GM23248 (cell line): ENCODE measurements around the gene FAM240A. TPM values are rescaled to one million over a fixed set of nuclear protein-coding genes. Genes with fewer than 3 reads are reported as not detected.

Source experiments
- DNase-seq: peaks from one replicate; pipeline ENCODE4 v3.0.0-alpha.2; 2015
- H2AFZ ChIP-seq: fragments of 200-600 bp; sonication (generic); 2 replicates; pipeline ENCODE4 v1.6.1; 2016; ENCODE audit warnings: antibody characterized with exemption
- H3F3A ChIP-seq: fragments of 200-600 bp; sonication (generic); 2 replicates; pipeline ENCODE4 v1.6.1; 2016; ENCODE audit warnings: mild to moderate bottlenecking, antibody characterized with exemption, mixed run types; ENCODE audit not compliant: insufficient read depth
- H3K27ac ChIP-seq: fragments of 200-600 bp; sonication (generic); 2 replicates; pipeline ENCODE4 v1.5.1; 2016; ENCODE audit warnings: mild to moderate bottlenecking
- H3K27me3 ChIP-seq: fragments of 200-600 bp; sonication (generic); replicated peaks from 2 replicates; pipeline ENCODE4 v1.6.1; 2016; ENCODE audit warnings: mild to moderate bottlenecking; ENCODE audit not compliant: insufficient read depth
- H3K36me3 ChIP-seq: fragments of 200-600 bp; sonication (generic); 2 replicates; pipeline ENCODE4 v1.6.1; 2016; ENCODE audit warnings: low read depth, mild to moderate bottlenecking
- H3K4me1 ChIP-seq: fragments of 200-600 bp; sonication (generic); 2 replicates; pipeline ENCODE4 v1.6.1; 2016; ENCODE audit warnings: mild to moderate bottlenecking; ENCODE audit not compliant: insufficient read depth
- H3K4me2 ChIP-seq: fragments of 200-600 bp; sonication (generic); one replicate; pipeline ENCODE4 v1.6.1; 2016; ENCODE audit warnings: mild to moderate bottlenecking; ENCODE audit not compliant: unreplicated experiment
- H3K4me3 ChIP-seq: fragments of 200-600 bp; sonication (generic); 2 replicates; pipeline ENCODE4 v1.5.1; 2016; ENCODE audit warnings: mild to moderate bottlenecking
- H3K79me2 ChIP-seq: fragments of 200-600 bp; sonication (generic); 2 replicates; pipeline ENCODE4 v1.6.1; 2016; ENCODE audit warnings: mild to moderate bottlenecking; ENCODE audit not compliant: insufficient read depth
- H3K9ac ChIP-seq: fragments of 200-600 bp; sonication (generic); 2 replicates; pipeline ENCODE4 v1.6.1; 2016; ENCODE audit warnings: mild to moderate bottlenecking
- H3K9me2 ChIP-seq: fragments of 200-600 bp; sonication (generic); 2 replicates; pipeline ENCODE4 v1.6.1; 2016; ENCODE audit warnings: mixed run types, mild to moderate bottlenecking, moderate library complexity; ENCODE audit not compliant: insufficient read depth
- H3K9me3 ChIP-seq: fragments of 200-600 bp; sonication (generic); one replicate; pipeline ENCODE4 v1.6.1; 2017; ENCODE audit warnings: low read depth
- H4K20me1 ChIP-seq: fragments of 200-600 bp; sonication (generic); 2 replicates; pipeline ENCODE4 v1.6.0; 2016; ENCODE audit not compliant: insufficient read depth
- EZH2 ChIP-seq: fragments of 200-600 bp; sonication (generic); IDR thresholded peaks from 2 replicates; pipeline ENCODE4 v1.6.1; 2018; ENCODE audit warnings: antibody characterized with exemption, mild to moderate bottlenecking; ENCODE audit not compliant: insufficient read depth, poor library complexity, severe bottlenecking
- EZH2phosphoT487 ChIP-seq: fragments of 200-600 bp; sonication (generic); IDR thresholded peaks from 2 replicates; pipeline ENCODE4 v1.6.1; 2018; ENCODE audit warnings: antibody characterized with exemption, moderate library complexity, mild to moderate bottlenecking, low read depth; ENCODE audit not compliant: insufficient read depth
- WGBS, 2 experiments: methylation state at CpG; one replicate each; pipeline ENCODE4 v1.1.6; 2015 to 2017; ENCODE audit warnings: low lambda C conversion rate in 2 of 2, low coverage in 1 of 2; ENCODE audit errors: missing lambda C conversion rate in 2 of 2; 5-methylcytosine and 5-hydroxymethylcytosine counted together
- in situ Hi-C: fragments of 300-500 bp; cut with MboI; formaldehyde crosslinking; loops from 2 replicates; pipeline ENCODE4 v1.15.0; 2020
- polyA plus RNA-seq: library from polyadenylated mRNA; unstranded; fragments of >200 nt; fragmentation: Nextera tagmentation; extraction: Ambion mirVana; gene quantifications from 2 replicates; pipeline ENCODE4 v1.2.1, GENCODE V29; 2016
- total RNA-seq: library from RNA; depleted of rRNA; stranded (reverse); fragments of >200 nt; shearing (Covaris generic); gene quantifications from 2 replicates; pipeline ENCODE4 v1.2.3, GENCODE V29; 2014

Gene FAM240A
- total and polyA plus RNA-seq, 2 experiments from 2014 or later, result not detected

DNA sequence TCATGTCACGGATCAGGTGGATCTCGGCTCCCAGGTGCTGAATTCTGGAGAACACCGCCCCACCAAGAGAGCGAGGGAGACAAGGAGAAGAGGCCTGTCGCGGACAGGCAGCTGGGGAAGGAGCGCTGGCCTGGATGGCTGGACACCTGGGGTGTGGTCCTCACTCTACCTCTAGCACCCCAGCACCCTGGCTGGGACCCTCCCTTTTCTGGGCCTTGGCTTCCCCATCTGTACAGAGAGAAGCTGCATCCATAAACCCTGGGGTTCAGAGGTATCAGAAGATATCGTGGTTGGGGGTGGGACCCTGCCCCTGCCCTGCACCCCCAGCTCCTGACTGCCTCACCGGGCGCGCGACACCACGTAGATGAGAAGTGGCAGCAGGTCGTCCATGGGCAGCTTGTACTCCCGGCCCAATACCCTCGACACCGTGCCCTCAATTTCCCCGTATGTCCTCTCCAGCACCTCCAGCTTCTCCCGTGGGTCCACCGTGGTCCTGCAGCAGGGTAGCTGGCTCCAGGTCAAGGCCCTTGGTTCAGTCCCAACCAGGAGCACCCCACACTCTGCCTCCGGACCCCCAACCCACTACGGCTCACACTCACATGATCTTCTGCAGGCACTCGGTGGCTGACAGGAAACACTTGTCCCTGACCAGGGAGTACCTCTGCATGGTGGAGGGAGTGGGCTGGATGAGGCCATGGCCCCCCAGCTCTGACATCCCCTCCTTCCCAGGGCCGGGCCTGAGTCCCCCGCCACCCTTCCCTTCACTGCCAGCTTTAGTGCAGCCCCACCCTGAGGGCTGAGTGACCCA is 59.4 kb downstream of the FAM240A start:
- no peaks in the 10 kb centered on the region for H4K20me1 ChIP-seq
- no peak overlapping the region for H3K4me3 ChIP-seq
- no peaks in the 10 kb centered on the region for H3K79me2 ChIP-seq
- H3K27me3 ChIP-seq, result no peaks in the 10 kb centered on the region
- no peaks in the 10 kb centered on the region for H3F3A ChIP-seq
- H2AFZ ChIP-seq, result no peak overlapping the region
- 80 to 85% methylated on average over 25 of the region's 25 CpGs for WGBS, 2 experiments
- DNase-seq, result no peak
- no peak for TF ChIP-seq EZH2phosphoT487
- no peaks in the 10 kb centered on the region for H3K36me3 ChIP-seq
- no peak overlapping the region for H3K4me2 ChIP-seq
- no peaks in the 10 kb centered on the region for H3K9me3 ChIP-seq
- H3K4me1 ChIP-seq, result no peaks in the 10 kb centered on the region
- H3K27ac ChIP-seq, result no peak overlapping the region
- in situ Hi-C loops, result no loop called here
- H3K9me2 ChIP-seq, result no peaks in the 10 kb centered on the region
- no peak overlapping the region for H3K9ac ChIP-seq

DNA sequence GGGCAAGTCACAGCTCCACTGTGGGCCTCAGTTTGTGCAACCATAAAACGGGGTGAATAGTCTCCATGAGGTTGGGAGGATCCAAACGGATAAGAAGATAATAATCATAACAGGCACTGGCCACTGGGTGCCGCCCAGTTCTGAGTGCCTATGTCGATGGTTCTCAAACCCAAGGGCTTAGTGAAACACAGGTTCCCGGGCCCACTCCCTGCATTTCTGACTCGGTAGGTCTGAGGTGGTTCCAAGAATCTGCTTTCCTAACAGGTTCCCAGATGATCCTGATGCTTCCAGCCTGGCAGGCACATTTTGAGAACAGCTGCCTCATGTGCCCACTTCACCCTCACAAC is 60.0 kb downstream of the FAM240A start:
- no peak for DNase-seq
- WGBS, 2 experiments, result 77 to 79% methylated on average over 6 of the region's 6 CpGs
- no peak overlapping the region for H3K9ac ChIP-seq
- H3K4me3 ChIP-seq, result no peak overlapping the region
- no peaks in the 10 kb centered on the region for H3K27me3 ChIP-seq
- no peaks in the 10 kb centered on the region for H3K36me3 ChIP-seq
- no peaks in the 10 kb centered on the region for H3K9me2 ChIP-seq
- no peaks in the 10 kb centered on the region for H3K9me3 ChIP-seq
- H3F3A ChIP-seq, result no peaks in the 10 kb centered on the region
- no peak overlapping the region for H2AFZ ChIP-seq
- no peak overlapping the region for H3K27ac ChIP-seq
- no peak for TF ChIP-seq EZH2phosphoT487
- no peak for TF ChIP-seq EZH2
- in situ Hi-C loops, result no loop called here
- no peak overlapping the region for H3K4me2 ChIP-seq
- no peaks in the 10 kb centered on the region for H4K20me1 ChIP-seq
- no peaks in the 10 kb centered on the region for H3K79me2 ChIP-seq
- no peaks in the 10 kb centered on the region for H3K4me1 ChIP-seq

DNA sequence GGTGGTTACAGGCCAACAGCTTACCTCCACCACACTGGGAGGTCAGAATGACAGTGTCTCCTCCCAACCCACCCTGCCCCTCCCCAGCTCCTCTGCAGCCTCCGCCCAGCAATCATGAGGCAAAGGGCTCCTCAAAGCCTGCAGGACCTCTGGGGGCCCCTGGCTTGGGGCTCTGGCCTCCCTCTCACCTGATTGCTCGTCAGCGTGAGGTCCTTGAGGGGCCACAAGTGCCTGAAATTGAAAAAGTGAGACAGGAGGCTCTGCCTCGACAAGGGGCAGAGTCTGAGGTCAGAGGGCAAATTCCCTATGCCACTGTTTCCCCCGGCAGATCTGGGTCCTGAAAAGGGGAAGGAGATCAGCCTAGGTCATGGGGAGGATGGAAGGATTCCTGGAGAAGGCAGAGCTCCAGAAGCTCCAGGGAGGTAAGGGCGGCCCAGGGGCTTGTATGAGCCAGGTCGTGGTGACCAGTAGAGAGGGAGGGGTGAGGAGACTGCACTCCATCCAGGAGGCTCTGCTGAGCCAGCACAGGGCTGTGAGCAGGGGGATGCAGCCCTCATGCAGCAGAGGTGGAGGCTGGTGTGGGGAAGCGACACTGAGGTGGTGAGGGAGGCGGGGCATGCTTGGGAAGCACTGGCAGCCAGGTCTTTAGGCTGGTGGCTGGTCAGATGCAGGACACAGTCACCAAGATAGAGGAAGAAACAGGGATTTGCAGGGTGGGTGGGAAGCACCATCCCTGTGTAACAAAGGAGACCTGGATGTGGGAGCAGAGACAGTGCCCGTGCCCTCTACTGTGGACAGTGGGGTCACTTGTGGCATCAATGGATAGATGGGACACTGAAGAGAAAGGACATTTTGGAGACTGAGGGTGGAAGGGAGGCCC is 61.1 kb downstream of the FAM240A start:
- TF ChIP-seq EZH2 (no peak), EZH2phosphoT487 (no peak)
- no peak overlapping the region for H3K9ac ChIP-seq
- no peaks in the 10 kb centered on the region for H3K36me3 ChIP-seq
- H3K27me3 ChIP-seq, result no peaks in the 10 kb centered on the region
- no peaks in the 10 kb centered on the region for H3K9me3 ChIP-seq
- H3K79me2 ChIP-seq, result no peaks in the 10 kb centered on the region
- H3K9me2 ChIP-seq, result no peaks in the 10 kb centered on the region
- in situ Hi-C loops, result no loop called here
- DNase-seq, result no peak
- H3K27ac ChIP-seq, result no peak overlapping the region
- H3K4me1 ChIP-seq, result no peaks in the 10 kb centered on the region
- WGBS, 2 experiments, result 77 to 86% methylated on average over 10 of the region's 10 CpGs
- H3F3A ChIP-seq, result 0 out of 2 replicates have a peak, but pooled peaks cover 3% of the 10 kb centered on the region
- H3K4me2 ChIP-seq, result no peak overlapping the region
- H2AFZ ChIP-seq, result no peak overlapping the region
- no peak overlapping the region for H3K4me3 ChIP-seq
- H4K20me1 ChIP-seq, result no peaks in the 10 kb centered on the region

DNA sequence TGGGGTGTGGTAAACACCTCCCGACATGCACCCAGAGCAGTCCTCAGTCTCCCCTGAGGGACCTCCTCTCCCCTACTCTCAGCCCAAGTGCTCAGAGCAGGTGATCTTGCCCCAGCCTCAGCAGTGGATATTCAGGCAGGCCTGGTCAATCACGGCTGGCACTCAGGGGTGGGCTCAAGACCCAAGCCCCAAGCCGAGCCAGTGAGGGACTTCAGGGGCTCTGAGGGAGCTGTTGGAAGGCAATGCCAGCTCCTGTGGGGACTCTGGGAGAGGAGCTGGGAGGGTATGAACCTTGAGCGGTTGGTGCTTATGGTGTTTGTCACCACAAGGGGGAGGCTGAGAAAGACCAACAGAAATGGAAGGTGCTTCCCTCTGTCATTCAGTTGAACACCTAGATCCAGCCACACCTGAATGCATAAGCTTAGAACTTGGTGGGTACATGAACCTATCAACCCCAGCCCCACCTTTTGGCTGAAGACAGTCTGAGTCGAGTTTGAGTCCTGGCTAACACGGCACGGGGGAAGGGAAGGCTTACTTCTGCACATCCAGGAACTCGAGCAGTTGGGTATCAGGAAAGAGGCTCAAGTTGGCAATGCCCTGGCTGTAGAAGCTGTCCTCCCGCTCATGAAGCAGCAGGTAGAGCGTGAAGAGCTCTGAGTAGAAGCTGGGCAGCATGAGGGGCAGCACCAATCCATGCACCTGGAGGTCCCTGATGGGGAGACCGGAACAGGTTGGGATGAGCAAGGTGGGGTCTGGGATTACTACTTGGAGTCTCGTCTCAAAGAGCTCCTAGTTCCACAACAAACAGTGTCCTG is 61.9 kb downstream of the FAM240A start:
- no peak overlapping the region for H3K4me2 ChIP-seq
- DNase-seq, result no peak

More for the DNA sequence above, 61.9 kb downstream of the FAM240A start:
- Histone ChIP-seq H4K20me1 (no peaks in the 10 kb centered on the region), H3K36me3 (no peaks in the 10 kb centered on the region), H3K4me1 (no peaks in the 10 kb centered on the region), H3K9ac (no peak overlapping the region), H3F3A (0 out of 2 replicates have a peak, but pooled peaks cover 3% of the 10 kb centered on the region), H3K9me2 (no peaks in the 10 kb centered on the region), H3K79me2 (no peaks in the 10 kb centered on the region), H2AFZ (no peak overlapping the region), H3K9me3 (no peaks in the 10 kb centered on the region), H3K27ac (no peak overlapping the region), H3K27me3 (no peaks in the 10 kb centered on the region), H3K4me3 (no peak overlapping the region)
- TF ChIP-seq EZH2 (no peak), EZH2phosphoT487 (no peak)
- 82 to 84% methylated on average over 10 to 12 of the region's 12 CpGs for WGBS, 2 experiments
- in situ Hi-C loops, result no loop called here
